Lung microvascular endothelial cell (primary cell): ENCODE measurements around the gene NFATC1. TPM values are rescaled to one million over a fixed set of nuclear protein-coding genes. Genes with fewer than 3 reads are reported as not detected.

Experiments used
- DNase-seq, 2 donors: peaks; one replicate each; pipeline versions ENCODE4 v3.0.0 to v3.0.0-alpha.2; 2010; ENCODE audit warnings: low read depth in 2 of 2
- total RNA-seq: library from RNA; depleted of rRNA; stranded (reverse); fragments of >200 nt; gene quantifications from 2 replicates; pipeline ENCODE4 v1.2.1, GENCODE V29; 2014

NFATC1 gene
- total RNA-seq, 1 donor from 2014 or later, result 20.8 TPM

DNA sequence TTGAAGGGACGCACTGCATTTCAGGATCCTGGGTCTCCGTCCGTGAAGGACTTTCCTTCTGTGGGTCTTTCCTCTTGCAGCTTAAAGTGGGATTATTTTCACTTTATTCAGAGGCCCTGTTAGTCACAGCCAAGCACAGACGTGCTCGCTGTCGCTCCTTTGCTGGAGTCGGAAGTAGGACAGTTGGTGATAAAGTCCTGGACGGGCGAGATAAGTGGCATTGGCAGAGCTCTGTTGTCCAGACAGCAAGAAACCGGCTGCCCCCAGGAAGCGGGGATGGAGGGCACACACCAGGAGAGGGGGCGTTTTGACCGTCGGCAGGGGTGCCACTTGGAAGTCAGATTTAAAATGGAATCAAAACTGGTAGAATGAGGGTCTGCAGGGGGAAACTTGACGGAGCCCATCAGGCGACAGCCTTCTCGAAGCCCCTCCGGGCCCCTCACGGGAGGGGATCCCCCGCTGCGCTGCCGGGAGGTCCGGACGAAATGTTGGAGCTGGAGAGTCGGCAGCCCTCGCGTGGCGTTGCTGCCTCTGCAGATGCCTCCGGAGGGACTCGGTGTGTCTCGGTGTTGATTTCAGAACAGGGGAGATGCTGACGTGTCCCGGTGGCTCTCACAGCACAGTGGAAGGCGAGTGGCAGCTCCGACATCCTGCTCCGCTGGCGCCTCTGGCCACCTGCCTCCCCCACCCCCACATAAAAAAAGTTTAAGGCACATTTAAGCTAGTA, 124.2 kb downstream of the NFATC1 start:
- no peak for DNase-seq

DNA sequence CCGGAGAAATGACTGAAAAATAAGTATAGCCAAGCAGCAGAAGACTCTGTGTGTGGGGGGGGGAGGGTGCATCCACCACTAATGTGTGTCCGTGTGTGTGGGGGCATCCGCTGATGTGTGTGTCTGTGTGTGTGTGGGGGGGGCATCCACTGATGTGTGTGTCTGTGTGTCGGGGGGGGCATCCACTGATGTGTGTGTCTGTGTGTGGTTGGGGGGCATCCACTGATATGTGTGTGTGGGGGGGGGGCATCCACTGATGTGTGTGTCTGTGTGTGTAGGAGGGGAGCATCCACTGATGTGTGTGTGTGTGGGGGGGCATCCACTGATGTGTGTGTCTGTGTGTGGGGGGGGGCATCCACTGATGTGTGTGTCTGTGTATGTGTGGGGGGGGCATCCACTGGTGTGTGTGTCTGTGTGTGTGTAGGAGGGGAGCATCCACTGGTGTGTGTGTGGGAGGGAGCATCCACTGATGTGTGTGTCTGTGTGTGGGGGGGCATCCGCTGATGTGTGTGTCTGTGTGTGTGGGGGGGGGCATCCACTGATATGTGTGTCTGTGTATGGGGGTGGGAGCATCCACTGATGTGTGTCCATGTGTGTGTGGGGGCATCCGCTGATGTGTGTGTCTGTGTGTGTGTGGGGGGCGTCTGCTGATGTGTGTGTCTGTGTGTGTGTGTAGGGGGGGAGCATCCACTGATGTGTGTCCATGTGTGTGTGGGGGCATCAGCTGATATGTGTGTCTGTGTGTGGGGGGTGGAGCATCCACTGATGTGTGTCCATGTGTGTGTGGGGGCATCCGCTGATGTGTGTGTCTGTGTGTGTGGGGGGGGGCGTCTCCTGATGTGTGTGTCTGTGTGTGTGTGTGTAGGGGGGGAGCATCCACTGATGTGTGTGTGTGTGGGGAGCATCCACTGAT, 125.0 kb downstream of the NFATC1 start:
- DNase-seq, result no peak

DNA sequence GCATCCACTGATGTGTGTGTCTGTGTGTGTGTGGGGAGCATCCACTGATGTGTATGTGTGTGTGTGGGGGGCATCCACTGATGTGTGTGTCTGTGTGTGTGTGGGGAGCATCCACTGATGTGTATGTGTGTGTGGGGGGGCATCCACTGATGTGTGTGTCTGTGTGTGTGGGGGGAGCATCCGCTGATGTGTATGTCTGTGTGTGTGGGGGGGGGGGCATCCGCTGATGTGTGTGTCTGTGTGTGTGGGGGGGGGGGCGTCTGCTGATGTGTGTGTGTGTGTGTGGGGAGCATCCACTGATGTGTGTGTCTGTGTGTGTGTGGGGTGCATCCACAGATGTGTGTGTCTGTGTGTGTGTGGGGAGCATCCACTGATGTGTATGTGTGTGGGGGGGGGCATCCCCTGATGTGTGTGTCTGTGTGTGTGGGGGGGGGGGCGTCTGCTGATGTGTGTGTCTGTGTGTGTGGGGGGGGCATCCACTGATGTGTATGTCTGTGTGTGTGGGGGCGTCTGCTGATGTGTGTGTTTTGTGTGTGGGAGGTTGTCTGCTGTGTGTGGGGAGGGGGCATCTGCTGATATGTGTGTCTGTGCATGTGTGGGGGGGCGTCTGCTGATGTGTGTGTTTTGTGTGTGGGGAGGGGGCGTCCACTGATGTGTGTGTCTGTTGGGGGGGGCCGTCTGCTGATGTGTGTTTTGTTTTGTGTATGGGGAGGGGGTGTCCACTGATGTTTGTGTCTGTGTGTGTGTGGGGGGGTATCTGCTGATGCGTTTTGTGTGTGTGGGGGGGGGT, 125.9 kb downstream of the NFATC1 start:
- DNase-seq, result no peak

DNA sequence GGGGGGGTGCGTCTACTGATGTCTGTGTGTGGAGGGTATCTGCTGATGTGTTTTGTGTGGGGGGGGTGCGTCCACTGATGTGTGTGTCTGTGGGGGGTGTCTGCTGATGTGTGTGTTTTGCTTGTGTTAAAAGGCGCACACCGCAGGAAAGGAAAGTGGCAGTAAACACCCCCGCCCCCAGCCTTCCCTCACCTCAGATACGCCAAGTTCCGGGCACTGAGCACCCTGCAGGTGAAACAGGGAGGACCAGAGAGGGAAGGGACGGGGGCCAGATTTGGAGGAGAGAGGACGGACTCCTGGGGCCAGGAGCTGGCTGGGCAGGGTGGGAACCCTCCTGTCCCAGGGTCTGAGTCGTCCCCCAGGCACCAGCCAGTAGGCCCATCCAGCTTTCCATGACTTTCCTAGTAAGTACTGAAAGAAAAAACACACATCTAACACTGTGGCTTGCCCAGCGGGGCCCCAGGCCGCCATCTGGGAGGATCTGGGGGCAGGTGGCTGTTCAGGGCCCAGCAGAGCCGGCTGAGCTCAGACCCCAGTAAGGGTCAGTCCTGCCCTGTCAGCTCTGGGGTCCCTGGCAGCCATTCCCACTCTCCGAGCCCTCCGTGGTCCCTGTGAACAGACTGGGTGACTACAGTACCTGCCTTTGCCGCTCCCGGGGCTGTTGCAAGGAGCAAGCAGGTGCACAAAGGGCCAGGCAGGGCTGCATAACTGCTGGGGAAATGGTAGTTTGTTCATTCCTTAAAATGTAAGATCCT, 126.9 kb downstream of the NFATC1 start:
- no peak for DNase-seq

DNA sequence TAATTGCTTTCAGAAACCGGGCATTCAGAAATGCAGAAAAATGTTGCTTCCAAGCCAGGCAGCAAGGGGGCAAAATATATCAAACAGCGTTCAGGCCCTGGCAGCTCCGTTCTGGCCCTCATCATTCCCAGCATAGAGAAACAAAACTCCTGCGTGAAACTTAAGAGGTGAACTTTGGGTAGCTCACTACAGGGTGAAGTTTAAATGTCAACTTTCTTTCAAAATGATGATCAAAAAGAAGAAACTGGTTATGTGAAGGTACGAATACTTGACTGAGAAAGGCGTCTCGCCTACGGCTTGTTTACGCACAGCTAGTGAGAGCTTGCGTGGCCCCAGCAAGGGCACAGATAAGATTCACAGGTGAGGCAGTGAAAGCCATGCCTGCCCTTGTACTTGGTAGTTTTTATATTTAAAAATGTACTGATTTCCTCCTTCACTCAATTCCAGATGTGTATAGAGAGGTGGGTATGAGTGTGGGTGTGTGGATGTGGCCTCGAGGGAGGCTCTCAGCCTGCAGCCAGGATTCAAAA, 127.5 kb downstream of the NFATC1 start:
- no peak for DNase-seq

DNA sequence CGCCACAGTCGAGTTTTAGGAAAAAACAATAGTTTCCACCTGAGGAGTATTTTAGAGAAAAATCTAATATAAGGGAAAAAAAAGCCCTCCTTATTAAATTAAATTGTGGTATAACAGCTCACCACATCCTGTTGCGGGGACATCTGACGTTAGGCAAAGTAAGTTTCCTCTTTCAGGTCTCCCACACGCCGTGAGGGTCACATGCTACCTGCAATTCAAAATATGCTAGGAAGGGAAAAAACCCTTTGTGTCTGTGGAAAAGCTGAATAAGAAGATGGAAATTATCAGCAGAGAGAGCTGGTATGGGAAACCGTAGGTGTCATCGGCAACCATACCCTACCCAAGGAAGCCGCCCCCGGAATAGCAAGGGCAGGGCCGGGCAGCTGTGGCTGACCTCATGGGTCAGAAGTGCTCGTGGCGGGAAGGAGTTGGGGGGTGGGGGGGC, 128.0 kb downstream of the NFATC1 start:
- peak in 1 of 2 donors; percentile 92 for DNase-seq

DNA sequence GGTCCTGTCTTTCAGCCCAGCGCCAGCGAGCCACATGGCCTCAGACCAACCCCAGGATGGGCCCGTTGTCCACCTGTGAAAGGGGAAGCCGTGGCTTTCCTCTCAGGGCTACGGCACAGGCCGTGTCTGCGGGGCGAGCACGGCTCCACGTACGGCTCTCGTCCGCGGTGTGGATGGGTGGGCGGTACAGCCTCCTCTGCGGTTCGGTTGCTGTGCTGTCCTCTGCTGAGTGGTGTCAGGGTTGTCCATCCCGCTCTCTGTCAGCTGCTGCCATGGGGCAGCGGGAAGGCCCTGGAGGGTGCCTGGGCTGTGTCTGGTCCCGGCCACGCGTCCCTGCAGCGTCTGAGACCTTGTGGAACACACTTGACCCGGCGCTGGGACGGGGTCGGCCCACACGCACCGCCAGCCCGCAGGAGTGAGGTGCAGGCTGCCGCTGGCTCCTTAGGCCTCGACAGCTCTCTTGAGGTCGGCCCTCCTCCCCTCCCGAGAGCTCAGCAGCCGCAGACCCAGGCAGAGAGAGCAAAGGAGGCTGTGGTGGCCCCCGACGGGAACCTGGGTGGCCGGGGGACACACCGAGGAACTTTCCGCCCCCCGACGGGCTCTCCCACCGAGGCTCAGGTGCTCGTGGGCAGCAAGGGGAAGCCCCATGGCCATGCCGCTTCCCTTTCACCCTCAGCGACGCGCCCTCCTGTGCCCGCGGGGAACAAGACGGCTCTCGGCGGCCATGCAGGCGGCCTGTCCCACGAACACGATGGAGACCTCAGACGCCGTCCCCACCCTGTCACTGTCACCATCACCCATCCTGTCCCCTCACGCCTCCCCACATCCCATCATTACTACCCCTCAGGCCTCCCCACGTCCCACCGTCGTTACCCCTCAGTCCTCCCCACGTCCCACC, 128.7 kb downstream of the NFATC1 start:
- no peak for DNase-seq

DNA sequence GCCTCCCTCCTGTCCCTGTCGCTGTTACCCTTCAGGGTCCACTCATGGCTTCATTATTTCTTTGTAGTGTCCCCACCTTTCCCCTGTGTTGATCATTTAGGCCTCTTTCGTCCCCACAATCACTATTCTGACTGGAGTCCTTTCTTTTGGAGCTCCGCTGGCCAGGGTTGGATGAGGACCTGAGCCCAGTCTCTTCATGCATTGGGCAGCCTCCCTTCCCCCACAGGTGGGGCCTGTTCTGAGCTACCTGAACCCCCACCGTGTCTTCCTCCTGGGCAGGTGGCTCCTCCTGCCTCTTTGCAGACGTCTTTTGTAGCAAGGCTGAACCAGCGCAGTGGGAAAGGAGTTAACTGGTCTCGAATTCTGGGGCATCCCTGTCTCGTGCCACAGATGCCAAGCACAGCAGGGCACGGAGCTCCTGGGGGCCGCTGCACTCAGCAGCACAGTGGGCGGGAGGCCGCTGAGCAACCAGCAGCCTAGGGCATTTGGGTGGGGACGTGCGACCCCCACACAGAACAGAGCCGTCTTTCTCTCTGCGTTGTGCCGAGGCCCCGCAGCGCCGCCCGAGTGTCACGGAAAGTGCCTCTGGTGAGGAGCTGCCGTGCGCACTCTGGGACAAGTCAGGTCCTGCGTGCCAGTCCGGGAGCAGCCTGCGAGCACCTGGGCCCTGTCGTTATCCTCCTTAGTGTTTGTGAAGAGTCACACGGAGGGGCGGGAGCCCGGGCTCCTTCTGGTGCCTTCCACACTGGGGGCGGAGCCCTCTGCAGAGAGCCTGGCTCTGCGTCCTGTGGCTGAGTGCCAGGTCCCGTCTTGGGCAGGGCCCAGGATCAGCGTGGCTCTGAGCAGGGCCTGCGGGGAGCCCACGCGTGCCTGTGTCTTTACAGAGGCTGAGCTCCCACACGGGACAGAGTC, 130.1 kb downstream of the NFATC1 start:
- peak in 1 of 2 donors; percentile 23 for DNase-seq

DNA sequence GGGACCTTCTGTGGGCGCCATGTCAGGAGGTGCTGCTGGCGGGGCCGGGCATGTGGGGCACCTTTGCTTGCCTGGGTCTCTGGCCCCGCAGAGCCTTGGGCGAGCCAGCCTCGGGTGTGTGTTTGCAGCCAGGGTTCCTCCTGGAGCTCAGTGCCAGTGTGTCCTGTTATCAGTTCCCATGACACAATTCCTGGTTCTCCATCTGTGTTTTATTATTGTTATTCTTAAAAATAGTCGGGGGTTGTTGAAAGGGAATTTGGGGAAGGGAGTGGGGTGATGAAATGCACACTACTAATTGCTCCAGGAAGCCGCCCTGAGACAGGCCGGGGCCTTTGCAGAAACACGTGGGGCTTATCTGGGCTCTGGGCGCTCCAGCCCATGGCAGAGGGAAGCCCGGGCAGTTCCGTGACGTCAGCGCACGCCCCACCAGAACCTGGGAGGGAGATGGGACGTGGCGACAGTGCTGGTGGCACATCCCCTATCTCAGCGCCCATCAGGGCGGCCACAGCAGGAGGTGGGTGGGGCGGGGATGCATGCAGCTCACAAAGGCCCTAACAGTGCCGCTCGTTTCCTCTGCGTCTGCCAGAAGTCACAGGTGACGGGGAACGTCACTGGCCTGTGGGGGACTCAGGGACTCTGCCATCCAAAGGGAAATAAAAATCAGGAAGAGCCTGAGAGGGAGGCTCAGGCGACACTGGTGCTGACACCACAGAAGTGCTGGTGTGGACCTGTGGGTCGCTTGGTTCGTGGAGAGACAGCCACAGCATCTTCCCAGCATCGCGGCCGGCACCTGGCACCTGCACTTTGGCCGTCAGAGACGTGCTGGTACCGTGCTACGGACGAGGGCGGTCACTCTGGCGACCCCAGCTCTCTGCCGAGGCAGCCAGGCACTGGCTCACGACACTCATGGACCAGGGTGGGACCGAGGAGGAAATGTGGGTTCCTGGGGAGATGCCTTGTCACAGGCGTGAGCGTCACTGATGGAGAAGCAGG, 131.0 kb downstream of the NFATC1 start:
- peak; percentile 19 to 95 for DNase-seq

DNA sequence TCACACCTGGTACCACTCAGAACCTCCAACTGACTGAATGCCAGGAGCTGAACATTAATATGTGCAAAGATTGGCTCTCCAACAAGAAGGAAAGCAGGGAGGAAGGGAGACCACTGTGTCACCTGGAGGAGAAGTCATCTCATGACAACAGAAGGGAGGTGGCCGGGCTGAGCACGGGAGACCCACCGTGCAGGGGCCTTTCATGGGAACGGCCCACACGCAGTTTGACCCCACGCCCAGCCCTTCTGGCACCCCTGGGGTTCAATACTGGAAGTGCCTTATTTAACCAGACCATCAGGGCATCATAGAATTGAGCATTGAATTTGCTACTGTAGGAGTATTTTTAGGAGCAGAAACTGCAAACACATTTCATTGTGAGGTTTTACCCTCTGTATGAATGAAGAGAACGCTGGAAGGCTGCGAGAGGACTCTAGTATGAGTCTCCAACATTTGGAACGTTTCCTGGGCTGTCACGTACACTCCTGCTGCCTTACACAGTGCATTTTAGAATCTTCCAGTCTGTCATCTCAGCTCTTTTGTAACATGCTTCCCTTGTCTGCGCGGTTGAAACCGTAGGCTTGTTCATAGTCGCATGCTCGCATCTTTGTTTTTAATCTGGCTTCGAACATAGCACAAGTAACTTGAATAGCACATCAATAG, 132.1 kb downstream of the NFATC1 start:
- no peak for DNase-seq

DNA sequence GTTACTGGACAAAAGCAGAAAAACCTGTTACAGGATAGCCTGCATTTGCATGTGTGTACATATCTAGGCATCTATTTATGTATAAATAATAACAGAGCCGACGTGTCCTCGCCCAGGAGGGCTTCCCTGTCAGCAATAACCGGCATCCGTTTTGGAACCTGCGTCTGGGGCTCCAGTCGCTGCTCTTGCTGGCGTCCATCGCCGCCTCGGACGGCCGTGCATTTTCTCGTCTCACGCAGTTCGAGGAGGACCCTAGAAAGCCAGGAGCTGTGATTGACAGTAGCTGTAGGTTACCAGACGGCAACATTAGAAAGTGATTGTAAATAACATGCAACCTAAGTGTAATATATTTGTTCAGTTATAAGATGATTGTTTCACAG, 132.6 kb downstream of the NFATC1 start:
- DNase-seq, result no peak

DNA sequence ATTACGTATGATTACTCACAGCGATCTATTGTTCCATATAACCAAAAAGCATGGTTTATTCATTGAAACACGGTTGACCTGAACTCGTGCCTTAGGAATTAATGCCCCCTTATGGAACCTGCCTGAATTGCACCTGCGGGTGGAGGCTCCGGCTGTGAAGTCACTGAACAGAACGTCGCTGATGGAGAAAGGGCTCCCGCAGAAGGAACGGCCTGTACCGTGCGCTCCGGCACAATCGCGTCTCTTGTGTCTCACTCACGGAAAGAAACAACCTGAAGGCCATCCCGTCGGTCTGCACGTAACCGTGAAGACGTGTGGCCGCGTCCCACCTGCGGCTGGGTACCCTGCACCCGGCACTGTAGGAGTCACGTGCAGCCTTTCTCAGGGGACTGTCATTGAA, 133.1 kb downstream of the NFATC1 start:
- peak; percentile 80 to 89 for DNase-seq

DNA sequence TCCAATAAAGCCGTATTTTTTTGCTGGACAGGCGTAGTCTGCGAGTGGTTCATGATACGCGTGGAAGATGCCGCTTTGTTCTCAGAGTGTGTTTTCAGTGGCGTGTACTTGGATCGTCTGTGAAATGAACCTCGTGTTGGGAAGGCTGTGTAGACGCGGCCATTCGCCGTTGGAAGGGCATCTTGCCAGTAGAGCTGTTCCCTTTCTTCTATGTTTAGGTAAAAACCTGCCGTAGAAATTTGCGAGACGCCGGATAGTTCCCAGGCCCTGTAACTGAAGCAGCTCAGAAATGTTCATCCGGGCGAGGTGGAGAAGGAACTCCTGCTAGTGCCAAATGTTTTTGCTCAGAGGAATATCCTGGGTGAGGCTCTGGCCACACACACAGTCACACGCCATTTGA, 133.6 kb downstream of the NFATC1 start:
- no peak for DNase-seq

DNA sequence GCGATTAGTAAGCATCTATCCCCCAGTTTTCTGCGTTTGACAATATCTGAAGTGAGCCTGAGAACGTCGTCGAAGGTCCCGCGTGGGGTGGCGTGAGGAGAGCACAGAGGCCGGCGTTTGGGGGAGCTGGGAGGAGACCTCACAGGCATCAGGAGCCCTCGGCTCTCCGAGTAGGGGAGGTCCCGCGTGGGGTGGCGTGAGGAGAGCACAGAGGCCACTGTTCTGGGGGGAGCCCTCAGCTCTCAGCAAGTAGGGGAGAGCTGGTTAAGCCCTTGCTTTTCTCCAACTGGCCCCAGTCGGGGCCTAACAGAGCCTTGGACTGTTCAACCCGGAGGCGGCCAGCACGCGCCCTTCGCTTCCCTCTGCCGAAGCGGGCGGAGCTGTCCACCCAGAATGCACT, 134.3 kb downstream of the NFATC1 start:
- no peak for DNase-seq

DNA sequence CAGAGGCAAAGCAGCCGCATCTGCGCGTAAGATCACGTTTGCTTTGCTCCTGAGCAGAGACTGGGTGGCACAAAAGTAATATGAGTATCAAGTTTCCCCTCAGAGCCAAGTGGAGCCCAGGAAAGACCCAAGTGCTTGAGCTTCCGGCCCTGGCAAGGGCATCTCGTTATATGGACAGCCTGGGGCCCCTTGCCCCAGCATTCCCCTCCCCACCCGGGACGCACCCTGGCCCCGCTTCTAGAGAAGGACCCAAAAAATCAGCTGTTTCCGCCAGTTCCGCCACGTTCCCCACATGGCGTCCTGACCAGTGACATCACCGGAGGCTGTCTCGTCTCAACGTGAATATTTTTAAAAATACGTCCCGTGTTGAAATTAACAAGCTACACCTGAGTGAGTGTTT, 135.1 kb downstream of the NFATC1 start:
- no peak for DNase-seq

DNA sequence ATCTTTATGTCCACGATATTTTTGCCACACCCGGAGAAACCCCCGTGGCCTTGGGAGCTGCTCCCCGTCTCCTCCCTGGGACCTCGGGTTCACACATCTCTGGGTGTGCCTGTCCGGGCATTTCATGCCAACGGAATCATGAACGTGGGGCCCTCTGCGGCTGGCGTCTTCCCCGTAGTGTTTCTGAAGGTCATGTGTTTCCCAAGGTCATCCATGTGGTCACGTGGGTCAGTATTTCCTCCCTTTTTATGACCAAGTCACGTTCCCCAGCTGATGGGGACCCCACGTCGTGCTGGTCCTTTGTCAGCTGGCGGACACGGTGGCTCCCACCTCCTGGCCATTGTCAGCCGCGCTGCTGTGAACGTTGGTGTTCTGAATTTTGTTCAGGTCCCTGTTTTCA, 135.7 kb downstream of the NFATC1 start:
- DNase-seq, result no peak

DNA sequence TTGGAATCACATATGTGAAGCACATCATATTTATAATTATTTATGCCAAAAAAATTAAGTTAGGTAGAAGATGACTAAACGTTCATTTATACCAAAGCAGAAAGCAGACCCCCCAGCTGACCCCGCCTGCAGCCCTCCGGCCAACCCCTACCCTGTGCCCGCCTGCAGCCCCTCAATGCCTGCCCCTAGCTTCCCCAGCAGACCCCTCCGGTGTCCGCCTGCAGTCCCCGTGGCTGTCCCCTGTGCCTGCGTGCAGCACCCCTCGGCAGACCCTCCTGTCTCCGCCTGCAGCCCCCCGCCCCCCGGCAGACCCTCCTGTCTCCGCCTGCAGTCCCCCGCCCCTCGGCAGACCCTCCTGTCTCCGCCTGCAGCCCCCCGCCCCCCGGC, 136.2 kb downstream of the NFATC1 start:
- DNase-seq, result no peak
